Stimulated activated CD8-positive, alpha-beta memory T cell treated with anti-CD3 and anti-CD28 coated beads, Interleukin-12 subunit alpha, Interleukin-12 subunit beta, amount 100 ng/mL, for 4 hours (primary cell): ENCODE data around the gene GTPBP3.

Source experiments
- DNase-seq: peaks from one replicate; pipeline ENCODE4 v3.0.0-alpha.2; 2020; ENCODE audit warnings: low read depth

The GTPBP3 gene

GRCh38 chr19:17309198-17309964, 28.0 kb upstream of the GTPBP3 start, which contains the start of gene DDA1:
DDA1 (plus strand) TSS chr19:17309563; CDS start chr19:17309655, 92 bp downstream.
- peak; percentile 96 for DNase-seq

DNA sequence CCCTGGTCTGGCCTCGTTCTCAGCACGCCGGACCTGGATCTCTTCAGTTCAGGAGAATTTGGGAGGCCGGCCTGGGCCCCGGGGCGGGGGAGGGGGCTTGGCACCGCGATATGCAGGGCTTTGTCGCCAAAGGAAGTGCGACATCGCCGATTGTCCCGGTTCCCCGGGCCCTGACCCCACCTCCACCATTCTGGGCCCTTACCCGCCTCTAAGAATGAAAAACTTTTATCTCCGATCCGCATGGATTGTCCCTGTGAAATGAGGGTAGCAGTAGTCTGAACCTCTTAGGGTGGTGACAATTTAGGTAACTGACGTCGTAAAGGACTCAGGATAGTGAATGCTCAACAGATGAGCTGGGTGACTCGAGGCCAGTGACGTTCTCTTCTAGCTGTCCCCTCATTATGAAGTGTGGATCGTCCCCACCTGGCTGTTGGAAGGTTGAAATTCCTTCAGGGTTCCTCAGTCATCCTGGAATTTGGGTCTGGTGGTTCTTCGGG, 27.3 kb upstream of the GTPBP3 start:
- DNase-seq: no peak

- no peak for DNase-seq
These were observed 25.7 kb upstream of the GTPBP3 start for GRCh38 chr19:17311455-17312188.

DNA sequence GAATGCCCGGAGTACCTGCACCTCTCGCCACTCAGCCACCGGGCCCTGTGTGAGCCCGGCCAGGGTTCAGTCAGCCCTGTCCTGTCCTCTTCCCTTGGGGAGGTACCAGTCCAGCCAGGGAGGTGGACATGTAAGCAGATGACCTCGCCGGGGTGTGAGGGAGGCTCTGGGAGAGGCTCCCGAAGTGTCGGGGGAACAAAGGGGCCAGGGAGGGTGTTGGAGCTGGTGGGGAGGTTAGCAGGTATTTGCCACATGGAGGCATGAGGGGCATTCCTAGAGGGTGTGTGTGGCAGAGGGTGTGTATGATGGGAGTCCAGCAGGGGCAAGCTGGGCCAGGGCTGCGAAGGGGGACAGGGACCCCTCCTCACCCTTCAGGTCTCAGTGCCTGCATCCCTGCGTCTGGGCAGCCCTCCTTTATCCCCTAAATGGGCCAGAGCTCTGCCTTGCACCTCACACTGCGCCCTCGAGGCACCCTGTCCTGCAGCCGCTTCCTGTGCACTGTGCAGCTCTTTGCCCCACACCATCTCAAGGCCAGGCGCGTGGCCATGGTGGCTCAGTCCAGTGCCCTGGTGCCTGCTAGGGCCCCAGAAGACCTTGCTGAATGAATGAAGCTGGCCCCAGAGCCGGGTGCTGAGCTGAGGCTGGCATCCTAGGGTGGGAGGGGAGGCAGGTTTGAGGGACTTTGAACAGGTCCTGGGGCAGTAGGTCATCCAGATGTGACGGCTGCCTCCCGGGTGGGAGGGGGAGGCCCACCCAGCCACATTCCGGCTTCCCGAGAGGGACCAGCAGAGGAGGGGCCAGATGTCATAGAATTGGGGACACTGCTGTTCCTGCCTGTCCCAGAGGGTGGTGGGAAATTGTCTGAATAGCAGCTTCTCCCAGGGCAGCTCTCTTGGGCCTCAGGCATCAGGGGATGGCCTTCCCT, 24.9 kb upstream of the GTPBP3 start:
- DNase-seq: no peak

DNA sequence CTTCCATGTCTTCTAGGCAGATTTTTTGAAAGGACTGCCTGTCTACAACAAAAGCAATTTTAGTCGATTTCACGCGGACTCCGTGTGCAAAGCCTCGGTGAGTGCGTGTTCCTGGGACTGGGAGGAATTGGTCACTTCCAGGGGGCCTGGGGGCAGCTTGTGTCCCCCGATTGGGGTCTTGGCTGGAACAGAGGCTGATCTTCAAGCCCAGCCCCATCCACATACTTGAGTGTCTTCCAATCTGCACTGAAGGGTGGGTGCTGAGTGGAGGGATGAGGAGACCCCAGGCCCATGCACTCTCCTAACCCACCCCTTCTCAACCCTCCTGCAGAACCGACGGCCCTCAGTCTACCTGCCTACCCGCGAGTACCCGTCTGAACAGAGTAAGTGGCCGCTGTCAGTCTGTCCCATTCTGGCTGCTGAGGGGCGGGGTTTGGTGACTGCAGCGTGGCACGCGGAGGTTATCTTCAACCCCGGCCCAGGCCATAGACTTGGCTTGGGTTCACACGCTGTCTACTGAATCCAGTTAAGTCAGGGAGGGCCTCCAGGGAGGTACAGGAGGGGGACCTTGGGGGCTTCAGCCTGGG, 23.3 kb upstream of the GTPBP3 start:
- DNase-seq: no peak

DNA sequence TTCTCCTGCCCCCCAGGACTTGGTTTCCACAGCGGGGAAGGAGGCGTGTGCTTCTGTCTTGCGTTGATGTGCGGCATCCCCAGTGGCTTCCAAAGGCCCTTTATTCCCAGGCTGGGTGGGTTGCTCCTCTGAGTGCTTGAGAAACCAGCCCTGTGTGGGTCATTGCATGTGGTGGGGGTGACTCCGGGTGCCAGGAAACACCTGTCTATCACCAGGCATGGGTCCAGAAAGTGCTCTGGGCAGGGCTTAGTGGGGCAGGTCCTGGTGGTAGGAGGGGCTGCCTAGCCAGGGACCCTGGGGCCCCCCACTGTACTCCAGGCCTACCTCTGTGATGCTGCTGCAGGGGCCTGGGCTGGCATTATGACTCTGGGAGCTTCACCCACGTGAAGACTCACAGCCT, 18.4 kb upstream of the GTPBP3 start:
- no peak for DNase-seq

DNA sequence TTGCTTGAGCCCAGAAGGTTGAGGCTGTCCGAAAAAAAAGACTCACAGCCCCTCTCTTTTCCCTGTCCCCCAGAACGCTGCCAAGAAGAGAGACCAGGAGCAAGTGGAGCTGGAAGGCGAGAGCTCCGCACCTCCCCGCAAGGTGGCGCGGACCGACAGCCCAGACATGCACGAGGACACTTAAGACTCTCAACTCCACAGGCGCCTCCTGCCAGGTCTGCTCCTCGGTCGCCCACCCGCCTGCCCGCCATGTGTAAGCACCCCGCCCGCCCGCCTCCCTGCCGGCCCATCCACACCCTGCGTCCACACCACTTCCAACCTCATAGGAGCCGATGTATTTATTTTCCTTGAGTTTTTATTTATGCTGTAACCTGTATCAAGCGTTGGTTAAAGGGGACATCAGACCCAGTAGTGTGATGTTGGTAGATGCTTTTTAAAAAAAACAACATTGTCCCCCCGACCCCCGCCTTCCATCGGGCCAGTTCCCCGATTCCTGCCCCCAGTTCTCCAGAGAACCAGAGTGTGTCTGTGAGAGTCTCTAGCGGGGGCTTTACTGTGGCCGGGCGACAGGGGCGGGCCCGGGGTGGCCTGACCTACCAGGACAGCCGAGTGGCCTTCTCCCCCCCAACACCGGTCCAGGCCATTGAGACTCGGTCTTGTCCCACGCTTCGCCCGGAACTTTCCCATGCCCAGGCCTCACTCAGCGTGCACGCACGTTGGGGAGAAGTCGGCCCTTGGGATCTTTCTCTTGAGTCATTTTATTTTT, 17.7 kb upstream of the GTPBP3 start:
- DNase-seq: no peak

GRCh38 chr19:17320435-17320834, 16.9 kb upstream of the GTPBP3 start:
- DNase-seq: no peak

GRCh38 chr19:17321655-17322489, 15.5 kb upstream of the GTPBP3 start:
- no peak for DNase-seq

DNA sequence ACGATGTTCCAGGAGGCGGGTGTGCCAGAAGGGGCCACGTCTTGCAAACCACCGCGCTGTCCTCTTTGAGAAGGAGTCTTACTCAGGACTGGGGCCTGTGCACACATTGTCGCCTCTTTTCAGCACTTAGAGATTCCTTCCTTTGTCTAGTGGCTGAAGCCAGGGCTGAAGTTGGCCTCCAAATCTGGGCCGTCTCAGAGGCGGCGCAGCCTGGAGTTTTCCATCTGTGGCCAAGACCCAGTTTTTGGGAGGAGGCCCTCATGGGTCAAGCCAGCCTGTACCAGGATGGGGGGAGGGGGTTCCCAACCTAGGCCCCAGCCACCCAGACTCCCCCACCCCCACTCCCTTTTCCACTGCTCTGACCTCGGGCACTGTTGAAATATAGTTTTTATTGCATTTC, 14.5 kb upstream of the GTPBP3 start:
- DNase-seq: no peak

DNA sequence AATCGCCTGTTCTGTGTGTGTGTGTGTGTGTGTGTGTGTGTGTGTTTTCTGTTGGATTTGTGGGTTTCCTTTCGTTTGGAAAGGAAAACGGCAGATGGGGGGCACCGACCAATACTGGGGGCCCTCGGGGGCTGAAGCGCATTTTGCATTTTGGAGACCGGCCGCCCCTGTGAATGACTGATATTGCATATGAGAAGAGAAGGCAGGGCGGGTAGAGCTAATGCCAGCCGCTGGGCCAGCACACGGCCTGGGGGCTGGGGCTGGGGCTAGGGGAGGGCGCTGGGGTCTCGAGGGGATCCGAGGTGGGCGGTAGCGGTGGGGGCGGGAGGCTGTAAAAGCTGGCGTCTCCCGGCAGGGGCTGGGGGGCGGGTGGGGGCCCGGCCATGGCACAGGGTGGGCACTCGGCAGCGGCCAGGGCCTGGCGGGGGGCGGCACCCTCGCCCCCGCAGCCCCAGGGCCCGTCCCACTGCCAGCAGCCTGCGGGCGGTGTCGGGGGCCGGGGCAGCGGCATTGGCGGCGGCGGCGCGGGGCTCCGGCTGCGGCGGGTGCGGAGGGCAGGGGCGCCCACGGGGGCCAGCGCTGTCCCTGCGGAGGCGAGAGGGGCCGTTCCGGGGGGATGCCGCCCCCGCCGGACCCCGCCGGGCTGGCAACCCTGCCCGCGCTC, 13.9 kb upstream of the GTPBP3 start:
- DNase-seq: no peak

- DNase-seq: no peak
These were observed 13.4 kb upstream of the GTPBP3 start for GRCh38 chr19:17323964-17324332.

- no peak for DNase-seq
These were observed 12.8 kb upstream of the GTPBP3 start for GRCh38 chr19:17324357-17325114.

- no peak for DNase-seq
These were observed 12.2 kb upstream of the GTPBP3 start for GRCh38 chr19:17325133-17325532.

DNA sequence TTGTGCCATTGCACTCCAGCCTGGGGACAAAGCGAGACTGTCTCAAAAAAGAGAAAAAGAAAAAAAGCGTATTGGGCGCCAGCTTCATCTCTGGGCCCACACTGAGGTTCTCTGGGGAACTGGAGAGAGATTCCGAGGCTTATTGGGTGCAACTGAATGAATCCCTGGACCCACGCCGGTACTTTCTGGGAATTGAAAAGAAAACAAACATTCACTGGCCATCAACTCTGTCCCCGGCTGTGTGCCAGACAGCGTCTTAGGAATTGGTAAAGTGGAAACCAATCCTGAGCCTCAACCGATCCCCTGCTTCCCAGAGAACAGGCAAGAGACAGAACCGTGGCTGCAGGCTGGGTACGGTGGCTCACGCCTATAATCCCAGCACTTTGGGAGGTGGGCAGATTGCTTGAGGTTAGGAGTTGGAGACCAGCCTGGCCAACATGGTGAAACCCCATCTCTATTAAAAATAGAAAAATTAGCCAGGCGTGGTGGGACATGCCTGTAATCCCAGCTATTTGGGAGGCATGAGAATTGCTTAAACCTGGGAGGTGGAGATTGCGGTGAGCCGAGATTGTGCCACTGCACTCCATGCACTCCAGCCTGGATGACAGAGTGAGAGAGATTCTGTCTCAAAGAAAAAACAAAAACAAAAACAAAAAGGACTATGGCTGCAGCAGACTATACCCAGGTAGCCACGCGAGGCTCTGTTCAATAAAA, 11.3 kb upstream of the GTPBP3 start:
- DNase-seq: no peak

GRCh38 chr19:17326595-17326966, 10.8 kb upstream of the GTPBP3 start:
- DNase-seq: no peak

DNA sequence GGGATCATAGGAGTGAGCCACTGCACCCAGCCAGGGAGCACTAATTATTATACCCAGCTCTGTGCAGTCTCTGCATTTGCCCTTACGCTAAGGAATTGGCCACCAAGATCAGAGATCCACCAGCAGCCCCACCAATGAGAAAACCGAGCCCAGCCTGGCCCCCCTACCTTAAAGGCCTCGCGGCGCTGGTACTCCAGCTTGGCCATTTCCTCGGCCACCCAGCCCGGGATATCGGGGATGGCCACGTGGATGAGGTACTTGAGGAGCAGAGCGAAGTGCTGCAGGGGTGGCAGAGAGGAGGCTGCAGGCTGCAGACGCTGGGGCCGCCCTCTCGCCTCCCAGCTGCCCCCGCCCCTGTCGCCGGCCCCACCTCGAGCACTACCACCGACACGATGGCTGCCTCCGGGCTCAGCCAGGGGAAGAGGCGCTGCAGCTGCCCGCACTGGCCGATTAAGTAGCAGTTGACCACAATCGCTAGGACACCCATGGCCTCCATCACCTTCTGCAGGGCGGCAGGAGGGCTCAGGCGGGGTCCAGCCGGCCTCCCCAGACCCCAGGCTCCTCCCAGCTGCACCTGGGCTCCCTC, 10.2 kb upstream of the GTPBP3 start:
- no peak for DNase-seq
